Cardiac ventricle fibroblast (primary cell): ENCODE data around the gene ASB2. TPM values are rescaled to one million over a fixed set of nuclear protein-coding genes. Genes with fewer than 3 reads are reported as not detected.

ENCODE experiments used
- total RNA-seq: library from RNA; depleted of rRNA; stranded (reverse); fragments of >200 nt; gene quantifications from 2 replicates; pipeline ENCODE4 v1.2.3, GENCODE V29; 2015

Gene ASB2, protein sequence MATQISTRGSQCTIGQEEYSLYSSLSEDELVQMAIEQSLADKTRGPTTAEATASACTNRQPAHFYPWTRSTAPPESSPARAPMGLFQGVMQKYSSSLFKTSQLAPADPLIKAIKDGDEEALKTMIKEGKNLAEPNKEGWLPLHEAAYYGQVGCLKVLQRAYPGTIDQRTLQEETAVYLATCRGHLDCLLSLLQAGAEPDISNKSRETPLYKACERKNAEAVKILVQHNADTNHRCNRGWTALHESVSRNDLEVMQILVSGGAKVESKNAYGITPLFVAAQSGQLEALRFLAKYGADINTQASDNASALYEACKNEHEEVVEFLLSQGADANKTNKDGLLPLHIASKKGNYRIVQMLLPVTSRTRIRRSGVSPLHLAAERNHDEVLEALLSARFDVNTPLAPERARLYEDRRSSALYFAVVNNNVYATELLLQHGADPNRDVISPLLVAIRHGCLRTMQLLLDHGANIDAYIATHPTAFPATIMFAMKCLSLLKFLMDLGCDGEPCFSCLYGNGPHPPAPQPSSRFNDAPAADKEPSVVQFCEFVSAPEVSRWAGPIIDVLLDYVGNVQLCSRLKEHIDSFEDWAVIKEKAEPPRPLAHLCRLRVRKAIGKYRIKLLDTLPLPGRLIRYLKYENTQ
- not detected in 2 replicates for total RNA-seq

DNA sequence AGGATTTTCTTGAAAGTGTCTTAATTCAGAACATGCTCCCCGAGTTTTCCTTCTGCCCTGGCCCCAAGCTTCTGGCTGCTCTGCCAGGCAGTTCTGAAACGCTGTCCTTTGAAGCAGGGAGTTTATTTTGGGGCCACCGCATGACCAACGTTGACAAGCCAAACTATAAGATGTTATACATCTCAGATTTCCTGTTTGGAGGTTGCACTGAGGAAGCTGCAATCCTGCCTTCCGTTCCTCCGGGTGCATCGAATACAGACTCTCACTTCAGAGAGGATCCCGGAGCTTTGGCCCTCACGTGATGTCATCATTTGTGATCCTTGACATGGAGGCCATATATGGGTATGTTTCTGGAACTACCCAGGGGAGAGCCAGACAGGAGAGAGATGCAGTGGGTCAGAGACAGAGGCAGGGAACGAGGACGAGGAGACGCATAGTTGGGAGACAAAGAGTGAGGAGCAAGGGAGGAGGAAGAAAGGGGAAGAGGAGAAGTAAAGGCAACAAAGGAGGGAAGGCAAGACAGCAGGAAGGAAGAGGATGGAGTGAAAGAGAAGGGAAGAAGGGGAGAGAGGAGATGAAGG is at the start of gene ASB2:
Gene ASB2 (minus strand): TSS at position 94 of the 581 bp plus-strand sequence. CDS start 12,031 bp downstream, outside the sequence.

DNA sequence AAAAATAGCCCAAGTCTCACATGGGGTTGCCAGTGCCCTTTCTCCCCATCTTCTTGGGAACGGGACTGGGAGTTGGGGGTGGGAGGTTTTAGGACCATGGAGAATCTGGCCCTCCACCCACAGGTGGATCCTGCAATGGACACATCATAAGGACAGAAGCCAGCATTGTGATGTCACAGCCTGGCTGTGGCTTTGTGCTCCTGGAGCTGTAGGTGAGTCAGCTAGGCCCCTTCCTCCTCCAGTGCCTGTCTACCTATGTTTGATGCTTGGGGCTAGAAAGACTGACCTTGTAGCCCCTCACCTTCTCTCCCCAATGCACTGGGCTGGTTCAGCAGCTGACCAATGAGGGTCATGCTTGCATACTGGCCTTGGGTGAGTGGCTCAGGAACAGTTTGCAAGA is 20.7 kb upstream of the ASB2 start, which contains the start of gene CCDC197:
Gene CCDC197 (plus strand): TSS at position 220 of the 400 bp plus-strand sequence. CDS start 831 bp downstream, outside the sequence.

GRCh38 chr14:93926873-93927799 is 49.2 kb downstream of the ASB2 start, which contains the start of gene FAM181A:
TSS of gene FAM181A (plus strand) at chr14:93927344. CDS start at chr14:93928286, 942 bp downstream.

Other genes with a start within 250 kb of the ASB2 start
- not detected in 2 replicates for gene PRIMA1, start 188.1 kb downstream of the ASB2 start, total RNA-seq
- not detected in 2 replicates for gene FAM181A, start 49.2 kb downstream of the ASB2 start, total RNA-seq
- not detected in 2 replicates for gene CCDC197, start 20.7 kb upstream of the ASB2 start, total RNA-seq
- 0.81 and 0.98 TPM in 2 replicates for gene OTUB2, start 49.8 kb upstream of the ASB2 start, total RNA-seq
- 99.5 and 120 TPM in 2 replicates for gene DDX24, start 104.6 kb upstream of the ASB2 start, total RNA-seq
- 9.2 and 15.6 TPM in 2 replicates for gene IFI27L1, start 104.7 kb upstream of the ASB2 start, total RNA-seq
- gene IFI27, start 134.2 kb upstream of the ASB2 start, total RNA-seq = 6.8 and 24.6 TPM in 2 replicates
- 36.6 and 53.3 TPM in 2 replicates for gene IFI27L2, start 153.0 kb upstream of the ASB2 start, total RNA-seq
- gene PPP4R4, start 197.8 kb upstream of the ASB2 start, total RNA-seq = not detected in 2 replicates